HEK293 (cell line): ENCODE results near the gene ABCG8.

ENCODE experiments used
- CTCF ChIA-PET: fragments of 350-600 bp; formaldehyde crosslinking; extraction: SDS; loops from one replicate; lab custom pipeline; 2021; ENCODE audit warnings: antibody characterized with exemption; lab: Yijun Ruan, JAX
- POLR2A ChIA-PET: fragments of 300-600 bp; formaldehyde crosslinking; extraction: SDS; loops from one replicate; lab custom pipeline; 2020; ENCODE audit warnings: antibody characterized with exemption, inconsistent platforms; lab: Yijun Ruan, JAX
- H3K27ac ChIP-seq: fragments of 200-500 bp; sonication (Bioruptor generic); 2 replicates; pipeline ENCODE4 v1.5.1; 2014; ENCODE audit warnings: low read depth, low read length, control low read depth, inconsistent platforms; ENCODE audit errors: extremely low read depth
- H3K36me3 ChIP-seq, 2 experiments: fragments of 200-500 bp in 1 of 2; sonication (Bioruptor generic) in 1 of 2; 1 replicate in 1 of 2; 2 replicates in 1 of 2; pipeline ENCODE4 v1.5.1; 2014 to 2017; ENCODE audit warnings: inconsistent platforms in 2 of 2, low read length in 2 of 2; ENCODE audit not compliant: control insufficient read depth in 2 of 2, insufficient read depth in 1 of 2
- H3K4me1 ChIP-seq: fragments of 200-500 bp; sonication (Bioruptor generic); 2 replicates; pipeline ENCODE4 v1.5.1; 2014; ENCODE audit warnings: mild to moderate bottlenecking, low read length, inconsistent platforms; ENCODE audit not compliant: control insufficient read depth, insufficient read depth
- H3K4me3 ChIP-seq: 2 replicates; pipeline ENCODE4 v1.5.1; 2011; ENCODE audit warnings: low read depth, mild to moderate bottlenecking, control low read depth, low read length, moderate library complexity
- H3K9me3 ChIP-seq: fragments of 200-500 bp; sonication (Bioruptor generic); 2 replicates; pipeline ENCODE4 v1.5.1; 2014; ENCODE audit warnings: low read depth, low read length, inconsistent platforms; ENCODE audit not compliant: control insufficient read depth, insufficient read depth
- BCL6B ChIP-seq: fragments of 450-650 bp; formaldehyde crosslinking; IDR thresholded peaks from 2 replicates; pipeline ENCODE4 v1.5.1; 2017; ENCODE audit warnings: missing biosample characterization, missing genetic modification characterization
- GLIS1 ChIP-seq: fragments of 450-650 bp; formaldehyde crosslinking; IDR thresholded peaks from 2 replicates; pipeline ENCODE4 v1.5.1; 2016; ENCODE audit warnings: missing biosample characterization, missing genetic modification characterization
- GLIS2 ChIP-seq: fragments of 450-650 bp; formaldehyde crosslinking; IDR thresholded peaks from 2 replicates; pipeline ENCODE4 v1.5.1; 2016; ENCODE audit warnings: missing biosample characterization, missing genetic modification characterization
- PRDM6 ChIP-seq: fragments of 450-650 bp; formaldehyde crosslinking; IDR thresholded peaks from 2 replicates; pipeline ENCODE4 v1.5.1; 2017; ENCODE audit warnings: missing biosample characterization, missing genetic modification characterization
- TCF7L2 ChIP-seq: IDR thresholded peaks from 2 replicates; pipeline ENCODE4 v1.6.1; 2011; ENCODE audit warnings: low read depth, mild to moderate bottlenecking, inconsistent platforms, low read length, moderate library complexity, borderline replicate concordance
- TSHZ1 ChIP-seq: fragments of 450-650 bp; formaldehyde crosslinking; IDR thresholded peaks from 2 replicates; pipeline ENCODE4 v1.5.1; 2016; ENCODE audit warnings: missing biosample characterization, missing genetic modification characterization, borderline replicate concordance
- WT1 ChIP-seq: fragments of 450-650 bp; formaldehyde crosslinking; IDR thresholded peaks from 2 replicates; pipeline ENCODE4 v1.5.1; 2016; ENCODE audit warnings: missing biosample characterization, missing genetic modification characterization
- ZFP41 ChIP-seq: fragments of 450-650 bp; formaldehyde crosslinking; IDR thresholded peaks from 2 replicates; pipeline ENCODE4 v1.5.1; 2016; ENCODE audit warnings: missing biosample characterization, missing genetic modification characterization, borderline replicate concordance
- ZNF10 ChIP-seq: fragments of 450-650 bp; formaldehyde crosslinking; IDR thresholded peaks from 2 replicates; pipeline ENCODE4 v1.5.1; 2017; ENCODE audit warnings: missing biosample characterization, missing genetic modification characterization
- ZNF146 ChIP-seq: fragments of 450-650 bp; formaldehyde crosslinking; IDR thresholded peaks from 2 replicates; pipeline ENCODE4 v1.5.1; 2016; ENCODE audit warnings: missing biosample characterization, missing genetic modification characterization
- ZNF202 ChIP-seq: fragments of 450-650 bp; formaldehyde crosslinking; IDR thresholded peaks from 2 replicates; pipeline ENCODE4 v1.5.1; 2016; ENCODE audit warnings: missing biosample characterization, missing genetic modification characterization, borderline replicate concordance
- ZNF223 ChIP-seq: fragments of 450-650 bp; formaldehyde crosslinking; IDR thresholded peaks from 2 replicates; pipeline ENCODE4 v1.5.1; 2016; ENCODE audit warnings: missing biosample characterization, missing genetic modification characterization
- ZNF26 ChIP-seq: fragments of 450-650 bp; formaldehyde crosslinking; IDR thresholded peaks from 2 replicates; pipeline ENCODE4 v1.5.1; 2016; ENCODE audit warnings: missing biosample characterization, missing genetic modification characterization
- ZNF37A ChIP-seq: fragments of 450-650 bp; IDR thresholded peaks from 2 replicates; pipeline ENCODE4 v1.5.1; 2018; ENCODE audit warnings: missing biosample characterization, missing genetic modification characterization
- ZNF449 ChIP-seq: fragments of 450-650 bp; formaldehyde crosslinking; IDR thresholded peaks from 2 replicates; pipeline ENCODE4 v1.5.1; 2017; ENCODE audit warnings: missing biosample characterization, mild to moderate bottlenecking, missing genetic modification characterization, moderate library complexity
- ZNF521 ChIP-seq: fragments of 450-650 bp; formaldehyde crosslinking; IDR thresholded peaks from 2 replicates; pipeline ENCODE4 v1.5.1; 2017; ENCODE audit warnings: missing biosample characterization, mild to moderate bottlenecking, missing genetic modification characterization
- ZNF555 ChIP-seq: fragments of 450-650 bp; formaldehyde crosslinking; conservative IDR thresholded peaks from 2 replicates; pipeline ENCODE4 v1.5.1; 2017; ENCODE audit warnings: missing biosample characterization, mild to moderate bottlenecking, missing genetic modification characterization, inconsistent platforms
- ZNF645 ChIP-seq: fragments of 450-650 bp; formaldehyde crosslinking; IDR thresholded peaks from 2 replicates; pipeline ENCODE4; 2016; ENCODE audit warnings: missing biosample characterization, missing genetic modification characterization
- ZNF677 ChIP-seq: fragments of 450-650 bp; IDR thresholded peaks from 2 replicates; pipeline ENCODE4 v1.5.0; 2018; ENCODE audit warnings: missing biosample characterization, mild to moderate bottlenecking, missing genetic modification characterization, moderate library complexity
- ZNF707 ChIP-seq: fragments of 450-650 bp; formaldehyde crosslinking; IDR thresholded peaks from 2 replicates; pipeline ENCODE4 v1.5.1; 2016; ENCODE audit warnings: missing biosample characterization, missing genetic modification characterization
- ZNF747 ChIP-seq: fragments of 450-650 bp; formaldehyde crosslinking; IDR thresholded peaks from 2 replicates; pipeline ENCODE4 v1.5.1; 2016; ENCODE audit warnings: missing biosample characterization, missing genetic modification characterization
- ZSCAN16 ChIP-seq: fragments of 450-650 bp; formaldehyde crosslinking; IDR thresholded peaks from 2 replicates; pipeline ENCODE4 v1.5.1; 2016; ENCODE audit warnings: missing biosample characterization, missing genetic modification characterization
- ZSCAN5A ChIP-seq: fragments of 450-650 bp; formaldehyde crosslinking; IDR thresholded peaks from 2 replicates; pipeline ENCODE4 v1.5.1; 2016; ENCODE audit warnings: missing biosample characterization, missing genetic modification characterization

The ABCG8 gene

GRCh38 chr2:43819491-43820163 lies 19.1 kb upstream of the ABCG8 start:
- ChIA-PET CTCF (interaction anchor here (0.7 to 1.0 kb wide), 2 partner anchors 11 to 209 kb away, joined by 3 to 4 read pairs; no protein-coding TSS in a partner anchor), POLR2A (no interaction called here)
- no peak overlapping the region for H3K27ac ChIP-seq
- no peaks in the 10 kb centered on the region for H3K36me3 ChIP-seq
- H3K4me3 ChIP-seq: no peak overlapping the region
- H3K9me3 ChIP-seq: no peaks in the 10 kb centered on the region
- TF ChIP-seq BCL6B (tag by site-specific recombination): no peak
- no peak for TF ChIP-seq ZNF677 (tag by site-specific recombination)
- no peak for TF ChIP-seq WT1 (tag by site-specific recombination)
- no peak for TF ChIP-seq TSHZ1
- no peak for TF ChIP-seq ZNF747 (tag by site-specific recombination)
- no peak for TF ChIP-seq ZNF521 (tag by site-specific recombination)
- TF ChIP-seq ZFP41 (tag by site-specific recombination): no peak
- H3K4me1 ChIP-seq: no peaks in the 10 kb centered on the region

- H3K27ac ChIP-seq: no peak overlapping the region
- no peaks in the 10 kb centered on the region for H3K4me1 ChIP-seq
- ChIA-PET CTCF (no interaction called here), POLR2A (no interaction called here)
- H3K36me3 ChIP-seq: no peaks in the 10 kb centered on the region
- H3K4me3 ChIP-seq: no peak overlapping the region
- no peaks in the 10 kb centered on the region for H3K9me3 ChIP-seq
- no peak for TF ChIP-seq ZSCAN16 (tag by site-specific recombination)
- no peak for TF ChIP-seq ZNF146 (tag by site-specific recombination)
- no peak for TF ChIP-seq ZNF202 (tag by site-specific recombination)
- TF ChIP-seq ZNF449 (tag by site-specific recombination): no peak
- no peak for TF ChIP-seq ZNF37A (tag by site-specific recombination)
- TF ChIP-seq TCF7L2: no peak
- no peak for TF ChIP-seq ZNF707 (tag by site-specific recombination)
- no peak for TF ChIP-seq ZNF645
- TF ChIP-seq GLIS1: no peak
- TF ChIP-seq ZNF10 (tag by site-specific recombination): no peak
- no peak for TF ChIP-seq ZSCAN5A (tag by site-specific recombination)
- no peak for TF ChIP-seq ZNF223 (tag by site-specific recombination)
- no peak for TF ChIP-seq GLIS2
- TF ChIP-seq ZNF555: no peak
- no peak for TF ChIP-seq ZNF26 (tag by site-specific recombination)
- TF ChIP-seq PRDM6 (tag by site-specific recombination): no peak
Observed at GRCh38 chr2:43822839-43823238, 15.9 kb upstream of the ABCG8 start.
